Motor neuron (in vitro differentiated cells): ENCODE results near the gene IFT122. TPM values are rescaled to one million over a fixed set of nuclear protein-coding genes. Genes with fewer than 3 reads are reported as not detected.
"Not testable (repeated sequence)": the region's sequence is repeated elsewhere in the genome, so short reads cannot be mapped to it uniquely, and the experiment has no call there.

ENCODE experiments used
- ATAC-seq, 8 experiments: fragments of 200-7000 bp; cut with Tn5 transposase; replicated peaks in 6 of 8; 2 replicates each; pipeline ENCODE4 v1.8.0; 2021; ENCODE audit warnings: mild to moderate bottlenecking in 8 of 8, moderate library complexity in 8 of 8
- H3K27ac ChIP-seq, 2 donors: fragments of 250-450 bp; sonication (Bioruptor Pico); 2 replicates each; pipeline ENCODE4 v1.9.0; 2021; ENCODE audit warnings: antibody characterized with exemption in 2 of 2, mild to moderate bottlenecking in 2 of 2, moderate library complexity in 1 of 2
- H3K4me1 ChIP-seq, 2 donors: fragments of 250-450 bp; sonication (Bioruptor Pico); replicated peaks in 1 of 2; 2 replicates each; pipeline ENCODE4 v1.6.1; 2021; ENCODE audit warnings: antibody characterized with exemption in 2 of 2, mild to moderate bottlenecking in 2 of 2, moderate library complexity in 1 of 2
- H3K4me3 ChIP-seq, 5 donors: fragments of 250-450 bp; sonication (Bioruptor Pico); 2 replicates each; pipeline ENCODE4 v1.9.0; 2021; ENCODE audit warnings: antibody characterized with exemption in 5 of 5, mild to moderate bottlenecking in 5 of 5, moderate library complexity in 4 of 5
- WGBS, 10 experiments: fragments of 450-650 bp; shearing (Covaris generic); methylation state at CpG; one replicate each; pipeline ENCODE4 v1.0.0; 2022; 5-methylcytosine and 5-hydroxymethylcytosine counted together
- in situ Hi-C, 9 experiments: fragments of 400-800 bp; cut with MboI; loops; one replicate each; pipeline ENCODE4 v1.15.0; 2021; ENCODE audit warnings: low sequenced_read_pairs in 9 of 9, low pct_unique_long_range_greater_than_20kb in 2 of 9; ENCODE audit not compliant: unreplicated experiment in 9 of 9
- total RNA-seq, 8 experiments: library from RNA; unstranded; fragments of 300-600 nt; gene quantifications; 2 replicates each; pipeline versions ENCODE4 v1.2.3 to v1.2.4, GENCODE V29; 2022

IFT122 gene
- total RNA-seq, 8 experiments from 2014 or later, result 8.4 to 34.5 (median 24.8) TPM

DNA sequence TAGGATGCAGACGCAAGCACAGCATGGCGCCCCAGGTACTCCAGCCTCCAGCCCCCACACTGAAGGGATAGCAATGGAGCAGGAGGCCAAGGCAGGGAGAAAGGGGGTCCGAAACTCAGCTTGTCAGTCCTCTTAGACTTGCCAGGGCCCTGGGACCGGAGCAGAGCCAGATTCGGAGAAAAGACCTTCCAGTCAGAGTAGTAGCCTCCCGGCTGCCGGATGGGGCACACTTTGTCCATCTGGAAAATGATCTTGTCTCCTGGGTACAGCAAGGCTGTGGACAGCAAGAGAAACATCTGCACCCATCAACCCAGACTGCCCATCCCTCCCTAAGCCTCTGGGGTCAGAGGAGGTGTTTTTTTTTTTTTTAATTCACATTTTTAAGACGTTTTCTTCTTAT, 35.9 kb upstream of the IFT122 start:
- in situ Hi-C loops, result no loop called here
- Histone ChIP-seq H3K27ac (no peak overlapping the region), H3K4me1 (no peaks in the 10 kb centered on the region), H3K4me3 (no peak overlapping the region)
- ATAC-seq, result no peak
- WGBS, 10 experiments, result 45 to 85% (median 62%) methylated on average over 4 to 7 of the region's 8 CpGs; no CpG with 5 or more reads in 6 of the 10 experiments

DNA sequence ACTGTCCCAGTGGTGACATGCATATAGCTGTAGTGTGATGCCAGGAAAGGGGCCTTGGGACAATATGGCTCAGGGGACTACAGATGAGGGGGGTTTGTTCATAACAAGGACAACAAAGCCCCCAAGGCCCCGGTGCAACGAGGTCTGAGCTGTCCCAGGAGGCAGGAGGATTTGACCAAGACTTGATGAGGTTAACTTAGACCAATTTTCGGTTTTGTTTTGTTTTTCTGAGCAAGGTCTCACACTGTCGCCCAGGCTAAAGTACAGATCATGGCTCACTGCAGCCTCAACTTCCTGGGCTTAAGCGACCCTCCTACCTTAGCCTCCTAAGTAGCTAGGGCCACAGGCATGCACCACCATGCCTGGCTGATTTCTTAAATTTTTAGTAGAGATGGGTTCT, 35.4 kb upstream of the IFT122 start:
- Histone ChIP-seq H3K4me1 (no peaks in the 10 kb centered on the region), H3K4me3 (no peak overlapping the region), H3K27ac (no peak overlapping the region)
- no peak for ATAC-seq
- in situ Hi-C loops, result no loop called here
- WGBS, 10 experiments, result 60 to 94% (median 83%) methylated on average over 1 to 3 of the region's 5 CpGs; no CpG with 5 or more reads in 6 of the 10 experiments

DNA sequence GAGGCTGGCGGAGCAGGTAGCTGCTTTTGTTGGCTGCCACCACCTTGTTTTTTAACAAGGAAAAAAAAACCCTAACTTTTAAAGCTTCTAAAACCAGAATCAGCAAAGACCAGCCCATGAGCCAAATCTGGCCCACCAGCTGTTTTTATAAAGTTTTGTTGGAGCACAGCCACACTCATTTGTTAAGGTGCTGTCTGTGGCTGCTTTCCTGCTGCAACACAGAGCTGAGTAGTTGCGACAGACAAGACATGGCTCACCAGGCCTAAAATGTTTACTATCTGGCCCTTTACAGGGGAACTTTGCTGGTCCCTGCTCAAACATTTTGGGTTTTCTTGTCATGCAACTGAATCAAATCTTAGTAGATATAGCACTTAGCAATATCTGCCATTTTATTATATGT, 30.5 kb upstream of the IFT122 start:
- no peak for ATAC-seq
- in situ Hi-C loops, result no loop called here
- WGBS, 10 experiments, result 57 to 100% (median 86%) methylated on average over 1 to 2 of the region's 2 CpGs; no CpG with 5 or more reads in 2 of the 10 experiments
- Histone ChIP-seq H3K27ac (no peak overlapping the region), H3K4me1 (peaks cover 0 to 3% of the 10 kb centered on the region in 2 donors), H3K4me3 (no peak overlapping the region)

GRCh38 chr3:129410971-129411370, 29.1 kb upstream of the IFT122 start:
- 67 to 90% (median 75%) methylated on average over 1 to 16 of the region's 17 CpGs; no CpG with 5 or more reads in 6 of the 10 experiments for WGBS, 10 experiments
- in situ Hi-C loops, result no loop called here
- Histone ChIP-seq H3K27ac (no peak overlapping the region), H3K4me1 (peaks cover 0 to 3% of the 10 kb centered on the region in 2 donors), H3K4me3 (no peak overlapping the region)
- no peak for ATAC-seq

DNA sequence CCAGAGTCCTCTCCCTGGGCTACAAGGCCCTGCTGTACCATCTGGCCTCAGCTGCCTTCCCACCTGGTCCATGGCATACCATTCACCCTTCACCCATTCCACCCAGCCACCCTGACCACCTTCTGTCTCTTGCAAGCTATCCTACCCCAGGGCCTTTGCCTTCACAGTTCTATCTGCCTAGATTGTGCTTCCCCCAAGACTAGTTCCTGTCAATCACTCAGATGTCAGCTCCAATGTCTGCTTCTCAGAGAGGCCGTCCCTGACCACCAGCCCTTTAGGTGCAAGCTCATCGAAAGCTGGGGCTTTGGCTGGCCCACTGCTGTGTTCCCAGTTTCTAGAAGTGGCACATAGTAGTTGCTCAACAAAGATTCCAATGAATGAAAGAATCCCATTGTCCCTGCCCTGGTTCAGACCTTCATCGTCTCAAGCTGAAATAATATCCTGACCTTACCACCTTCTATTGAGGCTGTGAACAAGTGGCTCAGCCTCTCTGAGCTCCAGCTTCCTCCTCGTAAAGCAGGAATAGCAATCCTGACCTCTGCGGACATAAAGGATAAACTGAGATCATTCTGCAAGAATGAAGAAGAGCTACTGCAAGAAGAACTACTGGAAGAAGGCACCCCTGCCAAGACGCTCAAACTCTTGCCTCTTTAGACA, 27.4 kb upstream of the IFT122 start:
- 53 to 100% (median 72%) methylated on average over 1 to 5 of the region's 6 CpGs; no CpG with 5 or more reads in 2 of the 10 experiments for WGBS, 10 experiments

DNA sequence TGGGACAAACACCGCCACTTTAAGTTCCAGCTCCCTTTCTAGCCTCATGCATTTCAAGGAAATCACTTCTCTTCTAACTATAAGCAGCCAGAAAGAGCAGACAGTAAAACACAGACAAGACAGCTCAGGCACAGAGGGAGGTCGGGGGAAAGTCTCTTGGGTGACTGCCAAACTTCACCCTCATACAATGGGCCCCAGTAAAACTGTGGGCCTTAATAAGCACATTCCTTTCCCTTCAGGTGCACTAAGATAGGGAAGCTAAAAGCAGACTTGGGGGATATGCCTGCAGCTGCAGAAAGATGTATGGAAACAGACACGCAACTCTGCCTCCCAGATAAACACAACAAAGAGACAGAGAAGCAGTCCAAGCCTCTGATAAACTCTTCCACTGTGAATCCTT, 26.8 kb upstream of the IFT122 start:
- H3K27ac ChIP-seq, in situ Hi-C loops: not testable (repeated sequence)

More for the DNA sequence above, 27.4 kb upstream of the IFT122 start:
- H3K4me1 ChIP-seq, result peaks cover 0 to 3% of the 10 kb centered on the region in 2 donors
- ATAC-seq, result no peak
- H3K4me3 ChIP-seq, result no peak overlapping the region
- in situ Hi-C loops, result no loop called here
- no peak overlapping the region for H3K27ac ChIP-seq

GRCh38 chr3:129413687-129414506, 26.1 kb upstream of the IFT122 start:
- Histone ChIP-seq H3K4me1 (peaks cover 0 to 3% of the 10 kb centered on the region in 2 donors), H3K4me3 (no peak overlapping the region), H3K27ac (no peak overlapping the region)
- ATAC-seq, result peak in 5 of 8 experiments; percentile 41 to 97 (median 81)
- WGBS, 10 experiments, result 0 to 100% (median 40%) methylated on average over 1 to 4 of the region's 4 CpGs; no CpG with 5 or more reads in 1 of the 10 experiments
- in situ Hi-C loops, result no loop called here

More for the DNA sequence above, 26.8 kb upstream of the IFT122 start:
- H3K4me3 ChIP-seq, H3K4me1 ChIP-seq, ATAC-seq: not testable (repeated sequence)
- WGBS, 10 experiments, result 0 to 60% (median 37%) methylated on average over 1 to 3 of the region's 3 CpGs; no CpG with 5 or more reads in 2 of the 10 experiments

DNA sequence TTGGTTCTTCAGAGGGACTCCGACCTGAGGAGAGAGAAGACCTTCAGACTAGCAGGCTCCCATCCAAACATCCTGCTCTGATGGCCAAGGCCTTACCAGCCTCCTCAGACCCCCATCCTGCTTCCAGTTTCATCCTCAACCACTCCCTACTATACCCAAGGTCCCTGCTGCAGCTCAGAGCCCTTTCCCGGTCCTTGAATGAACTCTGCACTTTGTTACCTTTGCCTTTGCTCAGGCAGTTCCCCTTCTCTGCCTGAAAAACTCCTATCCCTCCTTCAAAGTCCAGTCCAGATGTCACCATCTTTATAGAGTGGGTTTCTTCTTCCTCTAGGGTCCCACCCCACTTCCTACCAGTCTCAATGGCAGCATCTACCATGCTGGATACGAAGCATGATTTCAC, 24.6 kb upstream of the IFT122 start:
- Histone ChIP-seq H3K4me1 (peaks cover 0 to 3% of the 10 kb centered on the region in 2 donors), H3K4me3 (no peak overlapping the region), H3K27ac (no peak overlapping the region)
- ATAC-seq, result no peak
- 28 to 100% (median 78%) methylated on average over 1 to 3 of the region's 3 CpGs; no CpG with 5 or more reads in 5 of the 10 experiments for WGBS, 10 experiments
- in situ Hi-C loops, result no loop called here

- peaks cover 0 to 3% of the 10 kb centered on the region in 2 donors for H3K4me1 ChIP-seq
- no peak overlapping the region for H3K27ac ChIP-seq
- no peak for ATAC-seq
- no peak overlapping the region for H3K4me3 ChIP-seq
- in situ Hi-C loops, result no loop called here
- WGBS, 10 experiments, result 50 to 91% (median 72%) methylated on average over 3 to 5 of the region's 6 CpGs; no CpG with 5 or more reads in 4 of the 10 experiments
Measured at GRCh38 chr3:129415830-129416229, 24.2 kb upstream of the IFT122 start.

DNA sequence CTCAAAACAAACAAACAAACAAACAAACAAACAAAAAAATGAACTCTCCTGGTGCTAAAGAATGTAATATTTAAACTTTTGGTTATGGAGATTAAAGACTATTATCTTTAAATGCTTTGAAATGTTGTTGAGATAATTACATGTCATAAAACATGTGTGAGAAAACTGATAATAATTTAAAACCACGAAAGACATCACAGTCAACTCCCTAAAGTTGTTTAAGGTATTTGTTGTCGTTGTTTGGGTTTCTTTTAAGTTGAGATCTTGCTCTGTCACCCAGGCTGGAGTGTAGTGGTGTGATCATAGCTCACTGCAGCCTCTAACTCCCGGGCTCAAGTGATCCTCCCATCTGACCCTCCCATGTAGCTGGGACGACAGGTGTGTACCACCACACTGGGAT, 23.6 kb upstream of the IFT122 start:
- peaks cover 0 to 3% of the 10 kb centered on the region in 2 donors for H3K4me1 ChIP-seq
- H3K4me3 ChIP-seq, result no peak overlapping the region
- no peak overlapping the region for H3K27ac ChIP-seq
- in situ Hi-C loops, result no loop called here
- WGBS, 10 experiments, result 17 to 100% (median 90%) methylated on average over 1 to 4 of the region's 4 CpGs; no CpG with 5 or more reads in 1 of the 10 experiments
- no peak for ATAC-seq

DNA sequence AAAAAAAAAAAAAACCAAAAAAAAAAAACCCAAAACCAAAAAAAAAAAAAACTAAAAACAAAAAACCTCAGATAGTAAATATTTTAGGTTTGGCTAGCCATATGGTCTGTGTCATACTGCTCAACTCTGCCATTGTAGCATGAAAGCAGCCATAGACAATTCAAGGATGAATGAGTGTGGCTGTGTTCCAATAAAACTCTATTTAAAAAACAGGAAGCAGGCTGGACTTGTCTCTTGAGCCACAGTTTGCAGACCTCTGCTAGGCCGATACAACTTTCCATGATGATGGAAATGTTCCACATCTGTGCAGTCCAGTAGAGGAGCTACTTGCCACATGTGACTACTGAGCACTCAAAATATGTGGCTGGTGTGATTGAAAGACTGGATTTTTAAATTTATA, 22.7 kb upstream of the IFT122 start:
- WGBS, 10 experiments, result 14 to 100% (median 88%) methylated on average over 1 of the region's 1 CpG; no CpG with 5 or more reads in 1 of the 10 experiments
- in situ Hi-C loops, result no loop called here
- H3K27ac ChIP-seq, result no peak overlapping the region
- ATAC-seq, result no peak
- H3K4me1 ChIP-seq, result peaks cover 0 to 3% of the 10 kb centered on the region in 2 donors
- H3K4me3 ChIP-seq, result no peak overlapping the region

DNA sequence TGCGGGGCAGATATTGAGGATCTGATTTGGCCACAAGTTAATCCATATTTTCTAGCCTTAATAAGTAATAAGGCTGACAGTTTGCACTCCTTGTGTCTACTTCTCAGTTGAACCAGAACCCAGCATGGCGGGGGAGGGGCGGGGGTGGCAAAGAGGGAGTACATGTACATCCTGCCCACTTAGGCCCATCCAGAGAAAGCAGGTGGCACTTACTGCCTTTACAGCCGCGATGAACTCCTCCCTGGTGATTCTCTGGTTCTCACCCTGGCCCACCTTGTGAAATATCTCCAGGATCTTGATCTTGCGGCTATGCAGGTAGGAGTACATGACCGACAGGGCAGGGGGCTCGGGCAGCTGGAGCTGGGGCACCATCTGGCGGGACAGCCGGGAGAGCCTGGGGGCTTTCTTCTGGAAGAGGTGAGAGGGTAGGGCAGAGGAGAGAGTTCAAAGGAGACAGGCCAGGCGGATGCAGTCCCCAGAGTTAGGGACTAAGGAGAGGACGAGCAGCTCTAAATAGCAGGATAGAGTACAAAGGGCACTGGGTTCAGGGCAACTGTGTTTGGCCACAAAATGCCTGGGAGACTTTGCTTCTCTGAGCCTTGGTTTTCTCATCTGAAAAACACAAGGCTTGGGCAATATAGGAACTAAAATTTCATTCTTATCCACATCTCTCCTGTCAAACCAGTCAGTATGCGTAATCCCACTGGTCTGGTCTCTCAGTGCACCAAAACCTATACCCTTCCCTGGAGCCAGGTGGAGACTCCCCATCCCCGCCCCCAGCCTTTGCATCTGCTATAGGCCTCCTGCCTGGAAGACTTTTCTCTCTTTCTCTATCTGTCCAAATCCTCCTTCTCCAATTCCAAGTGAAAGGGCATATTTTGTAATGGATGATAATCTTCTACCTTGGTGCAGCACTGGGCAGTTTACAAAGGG, 21.7 kb upstream of the IFT122 start:
- Histone ChIP-seq H3K27ac (no peak overlapping the region), H3K4me3 (no peak overlapping the region), H3K4me1 (no peaks in the 10 kb centered on the region)
- WGBS, 10 experiments, result 0 to 100% (median 99%) methylated on average over 1 to 8 of the region's 14 CpGs; no CpG with 5 or more reads in 2 of the 10 experiments
- no peak for ATAC-seq
- in situ Hi-C loops, result no loop called here
